Fibroblast of mammary gland (primary cell): Measurements from ENCODE around the gene USP50.
"Not testable (repeated sequence)": the region's sequence is repeated elsewhere in the genome, so short reads cannot be mapped to it uniquely, and the experiment has no call there.

Experiments
- DNase-seq: peaks from one replicate; pipeline ENCODE4 v3.0.0-alpha.2; 2010; ENCODE audit warnings: low read depth
- H3K4me3 ChIP-seq: 2 replicates; pipeline ENCODE4 v1.5.1; 2011; ENCODE audit warnings: low read depth, mild to moderate bottlenecking, low read length, moderate library complexity; ENCODE audit not compliant: control insufficient read depth
- TF ChIP-seq, protein P1 (sequence below): conservative IDR thresholded peaks from 2 replicates; pipeline ENCODE4 v1.5.1; 2011; ENCODE audit warnings: low read depth, low read length, inconsistent platforms; ENCODE audit not compliant: control insufficient read depth, insufficient read depth

USP50 gene

DNA sequence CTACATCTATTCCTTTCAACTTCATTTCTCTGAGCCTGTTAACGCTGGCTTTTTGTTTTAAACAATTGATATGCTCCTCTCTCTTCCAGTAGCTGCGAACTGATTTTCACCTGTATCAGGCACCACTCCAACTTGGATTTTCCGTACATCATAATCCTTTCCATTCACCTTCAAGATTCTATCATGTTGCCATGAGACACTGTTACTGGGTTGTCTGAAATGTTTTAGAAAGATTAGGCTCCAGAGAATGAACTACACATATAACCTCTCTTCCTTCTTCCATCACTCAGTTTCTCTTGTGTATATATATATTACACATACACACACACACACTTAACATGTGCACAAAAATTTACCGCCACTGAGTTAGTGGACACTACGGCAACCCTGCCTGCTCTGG lies at the start of gene USP50:
TSS of gene USP50 (minus strand) at position 101 of the 400 bp plus-strand sequence. CDS start 141 bp downstream, outside the sequence.
- no peak within 1 kb of the TSS for H3K4me3 ChIP-seq
- DNase-seq: no peak
- TF ChIP-seq, protein P1, sequence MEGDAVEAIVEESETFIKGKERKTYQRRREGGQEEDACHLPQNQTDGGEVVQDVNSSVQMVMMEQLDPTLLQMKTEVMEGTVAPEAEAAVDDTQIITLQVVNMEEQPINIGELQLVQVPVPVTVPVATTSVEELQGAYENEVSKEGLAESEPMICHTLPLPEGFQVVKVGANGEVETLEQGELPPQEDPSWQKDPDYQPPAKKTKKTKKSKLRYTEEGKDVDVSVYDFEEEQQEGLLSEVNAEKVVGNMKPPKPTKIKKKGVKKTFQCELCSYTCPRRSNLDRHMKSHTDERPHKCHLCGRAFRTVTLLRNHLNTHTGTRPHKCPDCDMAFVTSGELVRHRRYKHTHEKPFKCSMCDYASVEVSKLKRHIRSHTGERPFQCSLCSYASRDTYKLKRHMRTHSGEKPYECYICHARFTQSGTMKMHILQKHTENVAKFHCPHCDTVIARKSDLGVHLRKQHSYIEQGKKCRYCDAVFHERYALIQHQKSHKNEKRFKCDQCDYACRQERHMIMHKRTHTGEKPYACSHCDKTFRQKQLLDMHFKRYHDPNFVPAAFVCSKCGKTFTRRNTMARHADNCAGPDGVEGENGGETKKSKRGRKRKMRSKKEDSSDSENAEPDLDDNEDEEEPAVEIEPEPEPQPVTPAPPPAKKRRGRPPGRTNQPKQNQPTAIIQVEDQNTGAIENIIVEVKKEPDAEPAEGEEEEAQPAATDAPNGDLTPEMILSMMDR: no peak

DNA sequence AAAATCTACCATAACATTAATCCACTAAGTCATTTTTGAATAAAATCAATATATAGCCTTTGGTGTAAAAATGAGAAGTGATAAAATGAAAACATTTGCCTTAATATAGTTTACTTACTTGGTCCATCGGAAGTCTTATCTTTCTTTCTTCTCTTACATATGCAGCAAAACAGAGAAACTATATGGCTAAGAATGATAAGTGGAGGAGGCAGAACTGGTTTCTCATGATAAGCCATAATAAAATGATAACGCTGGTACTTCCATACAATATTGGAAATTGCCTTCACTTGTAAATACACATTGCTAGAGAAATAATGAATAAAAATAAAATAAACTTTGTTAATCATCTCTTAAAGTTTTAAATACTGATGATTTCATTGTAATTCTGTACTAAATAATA lies 47.8 kb upstream of the USP50 start:
- TF ChIP-seq, protein P1: no peak

DNA sequence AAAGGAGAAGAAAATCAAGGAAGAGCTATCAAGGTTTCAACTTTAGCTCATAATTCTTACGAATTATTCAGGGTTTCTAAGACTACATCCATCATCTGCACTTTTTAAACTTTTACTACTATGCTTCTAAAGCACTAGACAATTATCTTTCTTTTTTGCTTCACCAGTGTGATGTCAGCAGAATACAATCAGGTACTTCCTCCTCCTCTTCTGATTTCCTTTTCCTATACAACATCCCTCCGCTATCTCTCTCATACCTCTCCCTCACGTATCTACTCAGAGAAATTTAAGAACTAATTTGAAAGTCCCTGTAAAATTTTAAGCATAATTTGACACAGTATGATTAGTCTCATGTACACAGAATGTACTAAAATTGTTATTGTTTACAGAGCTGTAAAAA lies 47.3 kb upstream of the USP50 start:
- TF ChIP-seq, protein P1: no peak

More for the DNA sequence above, 47.8 kb upstream of the USP50 start:
- no peak for DNase-seq
- no peak overlapping the region for H3K4me3 ChIP-seq

DNA sequence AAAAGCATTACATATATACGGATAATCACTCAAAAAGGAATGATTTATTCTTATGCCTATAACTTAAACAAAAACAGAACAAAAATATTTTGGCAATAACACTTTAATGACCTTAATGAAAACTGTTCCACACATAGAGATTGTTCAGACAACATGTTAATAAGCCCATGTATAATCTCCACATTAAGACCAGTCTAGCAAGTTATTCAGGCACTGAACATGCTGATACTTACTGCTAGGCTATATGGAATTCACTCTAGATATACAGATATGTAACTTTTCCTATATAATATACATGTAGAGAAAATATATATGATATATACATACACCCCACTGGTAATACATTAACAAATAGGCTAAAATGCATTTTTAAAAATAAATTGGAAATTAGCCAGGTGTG lies 43.8 kb upstream of the USP50 start:
- TF ChIP-seq, protein P1: no peak
- DNase-seq: no peak

More for the DNA sequence above, 47.3 kb upstream of the USP50 start:
- H3K4me3 ChIP-seq: no peak overlapping the region
- DNase-seq: no peak

DNA sequence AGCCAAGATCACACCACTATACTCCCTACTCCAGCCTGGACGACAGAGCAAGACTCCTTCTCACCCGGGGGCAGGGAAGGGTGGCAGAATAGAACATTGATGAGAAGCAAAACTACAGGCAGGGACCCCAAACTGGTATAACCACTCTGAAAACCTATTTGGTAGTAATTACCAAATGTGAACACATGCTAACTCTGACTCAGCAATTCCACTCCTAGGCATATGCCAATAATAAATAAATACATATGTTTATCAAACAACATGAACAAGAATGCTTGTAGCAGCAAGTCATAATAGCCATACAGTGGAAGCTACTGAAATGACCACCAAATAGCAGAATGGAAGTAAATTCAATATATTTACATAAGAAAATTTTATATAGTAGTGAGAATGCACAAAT lies 31.0 kb upstream of the USP50 start:
- TF ChIP-seq, protein P1: no peak
- DNase-seq: no peak
- no peak overlapping the region for H3K4me3 ChIP-seq

More for the DNA sequence above, 43.8 kb upstream of the USP50 start:
- H3K4me3 ChIP-seq: no peak overlapping the region

DNA sequence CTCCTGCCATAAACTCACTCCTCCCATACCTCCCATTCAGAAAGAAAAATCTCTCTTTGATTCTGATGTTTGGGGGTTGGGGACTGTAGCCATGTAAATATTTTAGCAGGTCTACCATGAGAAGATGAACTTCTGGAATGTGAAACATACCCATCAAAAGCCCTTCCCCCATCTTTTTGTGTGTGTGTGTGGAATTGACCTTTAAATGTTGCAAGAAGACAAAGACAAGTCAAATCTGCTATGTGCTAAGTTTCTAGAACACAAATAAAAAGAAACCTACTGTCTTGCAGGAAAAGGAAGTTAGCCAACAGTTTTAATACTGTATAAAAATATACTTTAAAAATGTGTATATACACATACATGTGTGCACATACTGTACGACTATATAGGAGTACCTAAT lies 29.7 kb upstream of the USP50 start:
- TF ChIP-seq, protein P1: no peak
- no peak overlapping the region for H3K4me3 ChIP-seq
- no peak for DNase-seq

DNA sequence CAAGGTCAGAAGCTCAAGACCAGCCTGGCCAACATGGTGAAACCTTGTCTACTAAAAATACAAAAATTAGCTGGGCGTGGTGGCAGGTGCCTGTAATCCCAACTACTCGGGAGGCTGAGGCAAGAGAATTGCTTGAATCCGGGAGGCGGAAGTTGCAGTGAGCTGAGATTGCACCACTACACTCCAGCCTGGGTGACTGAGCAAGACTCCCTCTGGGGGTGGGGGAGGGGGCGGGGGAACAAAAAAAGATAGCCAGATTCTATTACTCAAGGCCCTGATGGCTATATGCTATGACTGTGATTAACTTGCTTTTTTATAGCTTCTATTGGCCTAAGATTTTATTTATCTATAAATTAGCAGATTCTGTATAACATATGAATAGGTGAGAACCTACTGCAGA lies 27.4 kb upstream of the USP50 start:
- not testable (repeated sequence) for DNase-seq, H3K4me3 ChIP-seq
